Fibroblast of the aortic adventitia (primary cell): ENCODE measurements around the gene CNGB1. TPM values are rescaled to one million over a fixed set of nuclear protein-coding genes. Genes with fewer than 3 reads are reported as not detected.

Experiments used
- DNase-seq: peaks from one replicate; pipeline ENCODE4 v3.0.0-alpha.2; 2010; ENCODE audit warnings: low read depth
- H3K4me3 ChIP-seq: 2 replicates; pipeline ENCODE4 v1.5.1; 2011; ENCODE audit warnings: low read depth, mild to moderate bottlenecking, control low read depth, low read length, moderate library complexity
- CTCF ChIP-seq: IDR thresholded peaks from 2 replicates; pipeline ENCODE4 v1.5.1; 2011; ENCODE audit warnings: mild to moderate bottlenecking, low read length, control low read depth, inconsistent platforms; ENCODE audit not compliant: insufficient read depth
- total RNA-seq: library from RNA; depleted of rRNA; stranded (reverse); fragments of >200 nt; gene quantifications from 2 replicates; pipeline ENCODE4 v1.2.3, GENCODE V29; 2012; ENCODE audit warnings: low replicate concordance

CNGB1 gene
- total RNA-seq, 1 donor, result not detected

DNA sequence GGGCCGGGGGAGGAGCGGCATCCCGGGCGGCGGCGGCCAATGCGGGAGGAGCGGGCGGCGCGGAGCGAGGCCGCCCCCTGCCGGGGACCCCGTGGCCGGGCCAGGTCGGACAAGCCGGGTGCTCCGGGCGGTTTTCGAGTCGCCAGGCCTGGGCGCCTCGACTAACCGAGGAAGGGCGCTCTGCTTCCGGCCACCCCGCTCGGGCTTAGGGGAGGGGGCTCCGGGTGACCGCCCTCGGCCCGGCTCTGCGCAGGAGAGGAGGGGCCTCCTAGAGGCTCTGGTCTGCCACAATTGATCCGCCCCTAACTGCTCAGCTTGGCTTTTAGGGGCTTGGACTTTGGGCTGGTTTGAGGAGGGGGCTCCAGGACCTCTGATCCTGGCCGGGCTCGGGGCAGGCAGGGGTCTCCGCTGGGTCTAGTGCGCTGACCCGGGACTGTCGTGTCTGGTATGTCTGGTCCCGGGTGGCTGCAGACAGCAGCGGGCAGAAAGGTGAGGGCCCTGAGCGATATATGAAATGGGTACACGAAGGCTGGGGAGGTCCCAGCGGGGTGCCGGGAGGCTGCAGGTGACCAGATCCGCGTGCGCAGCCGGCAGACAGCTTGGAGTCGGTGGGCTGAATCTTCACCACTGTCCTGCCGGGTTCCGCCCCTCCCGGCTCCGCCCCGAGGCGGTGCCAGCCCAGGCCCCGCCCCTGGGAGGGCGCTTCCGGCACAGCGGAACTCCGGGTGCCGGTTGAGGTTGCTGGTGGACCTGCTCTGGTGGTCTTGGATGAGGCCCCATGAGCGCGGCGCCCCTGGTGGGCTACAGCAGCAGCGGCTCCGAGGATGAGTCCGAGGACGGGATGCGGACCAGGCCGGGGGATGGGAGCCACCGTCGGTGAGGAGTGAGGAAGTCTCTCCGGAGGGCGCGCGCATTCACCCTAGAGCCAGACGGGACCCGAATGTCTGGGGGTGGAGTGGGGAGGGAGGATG lies 30.1 kb upstream of the CNGB1 start, which contains the start of gene USB1:
TSS of gene USB1 (plus strand) at position 702 of the 971 bp plus-strand sequence. CDS start at position 779, 77 bp downstream.
- peak within 1 kb of the TSS; percentile 91 for H3K4me3 ChIP-seq
- peak; percentile 67 for DNase-seq
- TF ChIP-seq CTCF, result peak; percentile 57

- no peak for TF ChIP-seq CTCF
- DNase-seq, result no peak
- peak within 1 kb of the TSS; percentile 91 for H3K4me3 ChIP-seq
Observed at GRCh38 chr16:57999971-58000705, 29.2 kb upstream of the CNGB1 start, which contains the start of gene ZNF319. Gene ZNF319, minus strand, starts transcription at chr16:58000672. Its CDS starts 2,407 bp downstream, at chr16:57998265.

GRCh38 chr16:57999366-57999970 lies 28.5 kb upstream of the CNGB1 start:
- DNase-seq, result no peak
- no peak for TF ChIP-seq CTCF
- peak overlapping the region; percentile 73 for H3K4me3 ChIP-seq

DNA sequence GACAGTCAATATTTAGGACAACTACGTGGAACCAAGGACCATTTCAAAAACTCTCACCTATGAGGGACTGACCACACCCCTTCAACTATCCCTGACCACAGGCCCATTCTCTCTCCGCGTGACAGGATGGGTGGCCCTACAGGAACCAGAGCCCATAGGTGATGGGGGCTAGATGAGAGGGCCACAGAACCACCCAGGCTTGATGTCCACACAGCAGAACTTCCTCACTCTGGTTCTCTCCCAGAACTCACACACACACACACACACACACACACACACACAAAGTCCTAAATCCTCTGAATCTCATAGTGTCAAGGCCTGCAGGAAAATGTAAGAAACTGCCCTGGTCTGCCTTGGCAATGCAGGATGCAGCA lies 28.1 kb upstream of the CNGB1 start:
- H3K4me3 ChIP-seq, result peak overlapping the region; percentile 73
- peak; percentile 47 for DNase-seq
- no peak for TF ChIP-seq CTCF

DNA sequence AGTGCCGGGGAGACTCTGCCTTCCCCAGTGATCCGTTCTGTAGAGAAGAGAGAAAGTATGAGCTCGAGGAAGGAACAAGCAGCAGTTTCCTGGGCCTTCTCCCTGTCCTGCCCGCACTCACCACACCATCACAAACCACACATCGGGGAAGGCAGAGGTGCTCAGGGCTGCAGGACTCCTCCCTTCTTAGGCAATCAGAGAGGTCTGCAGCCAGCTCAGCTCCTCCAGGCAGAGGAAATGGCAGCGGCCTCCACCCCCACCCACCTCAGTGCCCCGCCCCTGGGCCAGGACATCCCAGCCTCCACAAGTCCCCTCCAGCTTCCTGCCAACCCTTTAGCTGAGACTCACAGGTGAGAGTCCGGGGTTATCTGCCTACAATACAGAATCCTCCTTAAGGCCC lies 27.6 kb upstream of the CNGB1 start:
- TF ChIP-seq CTCF, result no peak
- no peak overlapping the region for H3K4me3 ChIP-seq
- DNase-seq, result peak; percentile 45

- TF ChIP-seq CTCF, result no peak
- DNase-seq, result no peak
- no peak overlapping the region for H3K4me3 ChIP-seq
Observed at GRCh38 chr16:57997528-57998265, 26.8 kb upstream of the CNGB1 start.
